IMR-90 (cell line): ENCODE data around the gene CLCA1. TPM values are rescaled to one million over a fixed set of nuclear protein-coding genes. Genes with fewer than 3 reads are reported as not detected.

Experiments
- ATAC-seq: fragments of 200-7000 bp; cut with Tn5 transposase; 2 replicates; pipeline ENCODE4 v1.9.1; 2020; ENCODE audit warnings: low read depth, mild to moderate bottlenecking, moderate library complexity
- BruUV-seq: library from RNA; stranded (reverse); fragments of 400-500 nt; replicated peaks from 2 replicates; lab custom pipeline; 2021; lab: Mats Ljungman, UMichigan
- CTCF ChIA-PET: fragments of 300-600 bp; formaldehyde crosslinking; extraction: SDS; loops from one replicate; lab custom pipeline; 2021; ENCODE audit warnings: antibody characterized with exemption; lab: Yijun Ruan, JAX
- POLR2A ChIA-PET: fragments of 300-600 bp; sonication (Branson Sonifier 250); formaldehyde crosslinking; loops from one replicate; lab custom pipeline; 2022; ENCODE audit warnings: antibody characterized with exemption; ENCODE audit not compliant: unreplicated experiment; lab: Charles Lee
- DNase-seq: peaks from one replicate; pipeline ENCODE4 v3.0.0; 2013
- H2AFZ ChIP-seq: replicated peaks from 2 replicates; pipeline ENCODE3; 2013; ENCODE audit warnings: low read length, mild to moderate bottlenecking; ENCODE audit not compliant: poor library complexity
- H2AK5ac ChIP-seq: 2 replicates; pipeline ENCODE4 v1.6.1; 2013; ENCODE audit warnings: low read depth, low read length, inconsistent platforms
- H2AK9ac ChIP-seq: replicated peaks from 2 replicates; pipeline ENCODE3; 2013; ENCODE audit warnings: mild to moderate bottlenecking, low read depth, low read length, moderate library complexity; ENCODE audit not compliant: poor library complexity
- H2BK120ac ChIP-seq: 2 replicates; pipeline ENCODE4 v1.6.1; 2013; ENCODE audit warnings: low read depth, low read length, inconsistent platforms
- H2BK15ac ChIP-seq: 3 replicates; pipeline ENCODE4 v1.6.1; 2013; ENCODE audit warnings: low read depth, low read length, inconsistent platforms
- H2BK20ac ChIP-seq: 2 replicates; pipeline ENCODE4 v1.6.1; 2013; ENCODE audit warnings: low read depth, mild to moderate bottlenecking, inconsistent platforms, low read length, moderate library complexity
- H2BK5ac ChIP-seq: 2 replicates; pipeline ENCODE4 v1.6.1; 2013; ENCODE audit warnings: mild to moderate bottlenecking, low read depth, low read length, inconsistent platforms; ENCODE audit not compliant: poor library complexity, severe bottlenecking
- H3K14ac ChIP-seq: replicated peaks from 2 replicates; pipeline ENCODE4 v1.6.1; 2013; ENCODE audit warnings: low read depth, low read length, inconsistent platforms
- H3K18ac ChIP-seq: 2 replicates; pipeline ENCODE4 v1.6.1; 2013; ENCODE audit warnings: low read depth, low read length, control low read depth
- H3K23ac ChIP-seq: 2 replicates; pipeline ENCODE4 v1.6.1; 2013; ENCODE audit warnings: low read depth, low read length, inconsistent platforms
- H3K27ac ChIP-seq: 2 replicates; pipeline ENCODE4 v1.5.1; 2013; ENCODE audit warnings: mild to moderate bottlenecking, control low read depth, low read length; ENCODE audit not compliant: insufficient read depth
- H3K27me3 ChIP-seq: 2 replicates; pipeline ENCODE4 v1.6.1; 2013; ENCODE audit warnings: low read length; ENCODE audit not compliant: control insufficient read depth, insufficient read depth
- H3K36me3 ChIP-seq: 2 replicates; pipeline ENCODE4 v1.6.1; 2013; ENCODE audit warnings: low read length, mixed read lengths; ENCODE audit not compliant: control insufficient read depth, insufficient read depth
- H3K4ac ChIP-seq: 2 replicates; pipeline ENCODE4 v1.6.1; 2013; ENCODE audit warnings: low read depth, low read length, inconsistent platforms
- H3K4me1 ChIP-seq: 2 replicates; pipeline ENCODE4 v1.6.1; 2013; ENCODE audit warnings: low read length, mixed read lengths; ENCODE audit not compliant: control insufficient read depth, insufficient read depth
- H3K4me2 ChIP-seq: 2 replicates; pipeline ENCODE4 v1.6.1; 2013; ENCODE audit warnings: low read depth, mild to moderate bottlenecking, control low read depth, low read length, moderate library complexity
- H3K4me3 ChIP-seq: 2 replicates; pipeline ENCODE4 v1.5.1; 2013; ENCODE audit warnings: low read depth, mild to moderate bottlenecking, control low read depth, low read length, moderate library complexity; ENCODE audit not compliant: insufficient read depth
- H3K56ac ChIP-seq: 2 replicates; pipeline ENCODE4 v1.6.1; 2013; ENCODE audit warnings: low read length, inconsistent platforms; ENCODE audit not compliant: insufficient read depth; ENCODE audit errors: extremely low read depth
- H3K79me1 ChIP-seq, 2 experiments: 2 replicates each; pipeline ENCODE4 v1.6.1; 2013; ENCODE audit warnings: low read length in 2 of 2, inconsistent platforms in 1 of 2, low read depth in 1 of 2
- H3K9ac ChIP-seq: 2 replicates; pipeline ENCODE4 v1.6.1; 2013; ENCODE audit warnings: low read depth, low read length, control low read depth
- H3K9me1 ChIP-seq: 2 replicates; pipeline ENCODE4 v1.6.1; 2013; ENCODE audit warnings: low read length, inconsistent platforms; ENCODE audit not compliant: insufficient read depth
- H3K9me3 ChIP-seq: 2 replicates; pipeline ENCODE4 v1.6.1; 2013; ENCODE audit warnings: low read length; ENCODE audit not compliant: control insufficient read depth, insufficient read depth
- H4K20me1 ChIP-seq: 2 replicates; pipeline ENCODE4 v1.6.1; 2013; ENCODE audit warnings: low read length, inconsistent platforms; ENCODE audit not compliant: insufficient read depth
- H4K5ac ChIP-seq: 2 replicates; pipeline ENCODE4 v1.6.1; 2013; ENCODE audit warnings: mild to moderate bottlenecking, low read depth, low read length, control low read depth
- H4K8ac ChIP-seq, 2 experiments: 2 replicates each; pipeline ENCODE4 v1.6.1; 2013; ENCODE audit warnings: low read depth in 2 of 2, low read length in 2 of 2, control low read depth in 1 of 2, inconsistent platforms in 1 of 2
- H4K91ac ChIP-seq: 2 replicates; pipeline ENCODE4 v1.6.1; 2013; ENCODE audit warnings: low read depth, low read length, inconsistent platforms; ENCODE audit not compliant: insufficient read depth
- CTCF ChIP-seq: conservative IDR thresholded peaks from 2 replicates; pipeline ENCODE4 v1.5.1; 2012; ENCODE audit warnings: mild to moderate bottlenecking, low read depth, low read length, improper control_type of control experiment
- FOS ChIP-seq: fragments of 150-350 bp; IDR thresholded peaks from 2 replicates; pipeline ENCODE4 v1.6.1; 2016; ENCODE audit warnings: low read depth, low read length
- MAFK ChIP-seq: IDR thresholded peaks from 2 replicates; pipeline ENCODE4 v1.6.1; 2012; ENCODE audit warnings: low read depth, low read length, improper control_type of control experiment
- MAZ ChIP-seq: IDR thresholded peaks from 2 replicates; pipeline ENCODE4 v1.6.1; 2012; ENCODE audit warnings: low read depth, mild to moderate bottlenecking, low read length, improper control_type of control experiment, moderate library complexity, borderline replicate concordance
- MXI1 ChIP-seq: IDR thresholded peaks from 2 replicates; pipeline ENCODE4 v1.6.1; 2012; ENCODE audit warnings: low read depth, mild to moderate bottlenecking, low read length, moderate library complexity, borderline replicate concordance
- RAD21 ChIP-seq: IDR thresholded peaks from 2 replicates; pipeline ENCODE4 v1.6.1; 2012; ENCODE audit warnings: low read length, improper control_type of control experiment
- SMC3 ChIP-seq: fragments of 150-350 bp; IDR thresholded peaks from 2 replicates; pipeline ENCODE4 v1.6.1; 2016; ENCODE audit warnings: low read depth, mild to moderate bottlenecking, antibody characterized with exemption, low read length, moderate library complexity
- WGBS, 2 experiments: methylation state at CpG; one replicate each; pipeline versions ENCODE4 v1.1.5 to v1.1.7; 2013; ENCODE audit warnings: missing lambda C conversion rate in 2 of 2; ENCODE audit not compliant: insufficient read length in 1 of 2; ENCODE audit errors: extremely low coverage in 2 of 2; 5-methylcytosine and 5-hydroxymethylcytosine counted together
- dilution Hi-C: fragments of 300-500 bp; cut with HindIII; formaldehyde crosslinking; loops from one replicate; pipeline ENCODE4 v1.14.3; 2018; ENCODE audit warnings: low sequenced_read_pairs; ENCODE audit not compliant: unreplicated experiment
- in situ Hi-C: fragments of 300-500 bp; cut with MboI; formaldehyde crosslinking; loops from 3 replicates; pipeline ENCODE4 v1.14.3; 2019; ENCODE audit warnings: low sequenced_read_pairs, inconsistent platforms, mixed read lengths
- intact Hi-C: fragments of 100-400 bp; cut with micrococcal nuclease; formaldehyde crosslinking; loops from 2 replicates; pipeline ENCODE4 v1.10.0; 2022
- polyA plus RNA-seq, 3 experiments: library from polyadenylated mRNA; depleted of rRNA; stranded (reverse); fragments of >200 nt; gene quantifications; 2 replicates each; pipeline ENCODE4 v1.2.3, GENCODE V29; 2012; ENCODE audit warnings: low replicate concordance in 1 of 3
- total RNA-seq: library from RNA; depleted of rRNA; stranded (reverse); fragments of >200 nt; gene quantifications from 2 replicates; pipeline ENCODE4 v1.2.3, GENCODE V29; 2012
- TF ChIP-seq, protein P1 (sequence below): fragments of 150-350 bp; IDR thresholded peaks from 2 replicates; pipeline ENCODE4 v1.6.1; 2016; ENCODE audit warnings: low read depth, mild to moderate bottlenecking, low read length, moderate library complexity, borderline replicate concordance

Gene CLCA1
- total and polyA plus RNA-seq, 2 of the 4 experiments (the other 2 are of a cell fraction) = not detected

DNA sequence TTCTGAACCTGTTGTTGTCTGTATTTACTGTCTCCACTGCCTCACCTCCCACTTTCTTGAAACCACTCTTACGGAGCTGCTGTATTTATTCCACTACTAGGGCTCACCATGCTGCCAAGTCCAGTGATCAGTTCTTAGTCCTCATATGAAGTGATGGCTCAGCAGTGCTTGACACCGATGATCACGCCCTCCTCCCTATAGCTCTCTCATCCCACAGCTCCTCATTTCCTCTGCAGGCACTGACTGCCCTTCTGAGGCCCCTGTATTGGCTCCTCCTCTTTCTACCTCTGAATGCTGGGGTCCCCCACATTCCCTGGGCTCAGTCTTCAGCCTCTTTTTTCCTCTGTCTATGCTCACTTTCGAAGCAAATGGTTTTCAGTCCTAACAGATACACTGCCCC, 3.4 kb downstream of the CLCA1 start:
- no peak overlapping the region for H3K23ac ChIP-seq
- POLR2A ChIA-PET = no interaction called here
- peak overlapping the region; percentile 16 for H2AFZ ChIP-seq

More for the DNA sequence above, 3.4 kb downstream of the CLCA1 start:
- H3K27ac ChIP-seq = no peak overlapping the region
- no peak overlapping the region for H4K5ac ChIP-seq
- no peaks in the 10 kb centered on the region for H3K79me1 ChIP-seq
- ATAC-seq = peak; percentile 48; the same call in 1 of the 2 replicates
- H4K91ac ChIP-seq = no peak overlapping the region
- TF ChIP-seq, protein P1, sequence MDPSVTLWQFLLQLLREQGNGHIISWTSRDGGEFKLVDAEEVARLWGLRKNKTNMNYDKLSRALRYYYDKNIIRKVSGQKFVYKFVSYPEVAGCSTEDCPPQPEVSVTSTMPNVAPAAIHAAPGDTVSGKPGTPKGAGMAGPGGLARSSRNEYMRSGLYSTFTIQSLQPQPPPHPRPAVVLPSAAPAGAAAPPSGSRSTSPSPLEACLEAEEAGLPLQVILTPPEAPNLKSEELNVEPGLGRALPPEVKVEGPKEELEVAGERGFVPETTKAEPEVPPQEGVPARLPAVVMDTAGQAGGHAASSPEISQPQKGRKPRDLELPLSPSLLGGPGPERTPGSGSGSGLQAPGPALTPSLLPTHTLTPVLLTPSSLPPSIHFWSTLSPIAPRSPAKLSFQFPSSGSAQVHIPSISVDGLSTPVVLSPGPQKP = no peak
- TF ChIP-seq RAD21 (no peak), MXI1 (no peak), MAZ (no peak), MAFK (no peak), FOS (no peak), CTCF (no peak), SMC3 (no peak)
- no peak overlapping the region for H3K56ac ChIP-seq
- H3K4me3 ChIP-seq = no peak overlapping the region
- H2BK20ac ChIP-seq = no peak overlapping the region
- CTCF ChIA-PET = interaction anchor here (0.6 to 0.7 kb wide), 3 partner anchors 14 to 84 kb away, joined by 3 read pairs; no protein-coding TSS in a partner anchor
- H4K8ac ChIP-seq = no peak overlapping the region
- no peak overlapping the region for H3K9ac ChIP-seq
- intact Hi-C loops (loop anchor here (5.0 to 10.0 kb wide), 4 partner anchors 215 to 613 kb away; no protein-coding TSS in a partner anchor), in situ Hi-C loops (no loop called here), dilution Hi-C loops (no loop called here)
- no peaks in the 10 kb centered on the region for H3K36me3 ChIP-seq
- 0% methylated on average over 2 of the region's 4 CpGs; no CpG with 5 or more reads in 1 of the 2 experiments for WGBS, 2 experiments
- no peak overlapping the region for H3K14ac ChIP-seq
- no peak overlapping the region for H2AK5ac ChIP-seq
- H4K20me1 ChIP-seq = no peaks in the 10 kb centered on the region
- no peak overlapping the region for H2BK15ac ChIP-seq
- 0 out of 2 replicates have a peak, but pooled peaks cover 3% of the 10 kb centered on the region for H3K4me1 ChIP-seq
- peak overlapping the region; percentile 56 for H2AK9ac ChIP-seq
- no peaks in the 10 kb centered on the region for H3K9me1 ChIP-seq
- no peak overlapping the region for H2BK5ac ChIP-seq
- no peak for DNase-seq
- no TSS peak for BruUV-seq
- H2BK120ac ChIP-seq = no peak overlapping the region
- H3K18ac ChIP-seq = no peak overlapping the region
- peak overlapping the region; percentile 45; the same call in 1 of the 2 replicates for H3K4me2 ChIP-seq
- peaks cover 13% of the 10 kb centered on the region for H3K27me3 ChIP-seq
- H3K9me3 ChIP-seq = no peaks in the 10 kb centered on the region
- H3K4ac ChIP-seq = no peak overlapping the region
